HG03571 (cell line): Measurements from ENCODE around the gene BDKRB2.

Experiments used
- ATAC-seq: cut with Tn5 transposase; IDR thresholded peaks from one replicate; pipeline ENCODE4 v1.9.1; 2021; ENCODE audit not compliant: unreplicated experiment

The BDKRB2 gene

GRCh38 chr14:96250485-96250884 lies 45.8 kb downstream of the BDKRB2 start:
- no peak for ATAC-seq

GRCh38 chr14:96251656-96252155 lies 47.1 kb downstream of the BDKRB2 start:
- no peak for ATAC-seq

GRCh38 chr14:96252323-96252998 lies 47.8 kb downstream of the BDKRB2 start:
- no peak for ATAC-seq

- no peak for ATAC-seq
These were observed 48.4 kb downstream of the BDKRB2 start for GRCh38 chr14:96252999-96253539.

GRCh38 chr14:96254687-96255086 lies 50.0 kb downstream of the BDKRB2 start:
- ATAC-seq: no peak

GRCh38 chr14:96255501-96256366 lies 51.1 kb downstream of the BDKRB2 start, which contains the start of gene BDKRB1:
TSS of gene BDKRB1 (plus strand) at chr14:96256210. CDS start at chr14:96263683, 7,473 bp downstream.
- ATAC-seq: no peak

- ATAC-seq: no peak
These were observed 51.8 kb downstream of the BDKRB2 start for GRCh38 chr14:96256407-96256806.

- no peak for ATAC-seq
These were observed 52.4 kb downstream of the BDKRB2 start for GRCh38 chr14:96257056-96257455.

- ATAC-seq: no peak
These were observed 53.3 kb downstream of the BDKRB2 start for GRCh38 chr14:96257900-96258299.

- ATAC-seq: no peak
These were observed 55.7 kb downstream of the BDKRB2 start for GRCh38 chr14:96260341-96260821.

- ATAC-seq: no peak
These were observed 56.4 kb downstream of the BDKRB2 start for GRCh38 chr14:96261053-96261452.

- ATAC-seq: no peak
These were observed 57.4 kb downstream of the BDKRB2 start for GRCh38 chr14:96261772-96262655.

- ATAC-seq: no peak
These were observed 58.9 kb downstream of the BDKRB2 start for GRCh38 chr14:96263347-96264199.

GRCh38 chr14:96264200-96264553 lies 59.5 kb downstream of the BDKRB2 start:
- ATAC-seq: no peak

GRCh38 chr14:96264853-96265252 lies 60.2 kb downstream of the BDKRB2 start:
- no peak for ATAC-seq

GRCh38 chr14:96265383-96266095 lies 60.9 kb downstream of the BDKRB2 start:
- no peak for ATAC-seq

GRCh38 chr14:96267336-96267735 lies 62.7 kb downstream of the BDKRB2 start:
- no peak for ATAC-seq

- no peak for ATAC-seq
These were observed 63.3 kb downstream of the BDKRB2 start for GRCh38 chr14:96267916-96268315.
